ENCODE measurements around the gene CSRNP2. TPM values are rescaled to one million over a fixed set of nuclear protein-coding genes. Genes with fewer than 3 reads are reported as not detected.

CSRNP2 gene
- total RNA-seq, 1 donor from 2014 or later, result 11.5 TPM

GRCh38 chr12:51115533-51115932 is 32.1 kb upstream of the CSRNP2 start:
- Histone ChIP-seq H3K9ac (ENCODE audit: low read depth in 1 of 3, low read length in 3 of 3) (no peak overlapping the region), H3K4me3 (ENCODE audit: low read length in 3 of 3) (no peak overlapping the region), H3K27ac (ENCODE audit: low read depth, low read length) (no peak overlapping the region), H3K9me3 (ENCODE audit: control insufficient read depth in 3 of 3, low read length in 3 of 3) (no peaks in the 10 kb centered on the region), H3K4me1 (ENCODE audit: control insufficient read depth in 3 of 3, insufficient read depth in 3 of 3, low read length in 3 of 3) (no peaks in the 10 kb centered on the region), H3K27me3 (ENCODE audit: control insufficient read depth in 3 of 3, insufficient read depth in 3 of 3, low read length in 3 of 3) (no peaks in the 10 kb centered on the region), H3K36me3 (ENCODE audit: control insufficient read depth in 3 of 3, insufficient read depth in 3 of 3, low read length in 3 of 3) (peaks cover 4 to 28% (median 26%) of the 10 kb centered on the region in 3 donors)

GRCh38 chr12:51108136-51108535 is 24.7 kb upstream of the CSRNP2 start:
- Histone ChIP-seq H3K27ac (ENCODE audit: low read depth, low read length) (no peak overlapping the region), H3K9me3 (ENCODE audit: control insufficient read depth in 3 of 3, low read length in 3 of 3) (no peaks in the 10 kb centered on the region), H3K4me3 (ENCODE audit: low read length in 3 of 3) (no peak overlapping the region), H3K9ac (ENCODE audit: low read depth in 1 of 3, low read length in 3 of 3) (no peak overlapping the region), H3K4me1 (ENCODE audit: control insufficient read depth in 3 of 3, insufficient read depth in 3 of 3, low read length in 3 of 3) (no peaks in the 10 kb centered on the region), H3K36me3 (ENCODE audit: control insufficient read depth in 3 of 3, insufficient read depth in 3 of 3, low read length in 3 of 3) (peaks cover 14 to 49% (median 42%) of the 10 kb centered on the region in 3 donors), H3K27me3 (ENCODE audit: control insufficient read depth in 3 of 3, insufficient read depth in 3 of 3, low read length in 3 of 3) (no peaks in the 10 kb centered on the region)

- Histone ChIP-seq H3K4me3 (ENCODE audit: low read length in 3 of 3) (no peak overlapping the region), H3K27ac (ENCODE audit: low read depth, low read length) (no peak overlapping the region), H3K36me3 (ENCODE audit: control insufficient read depth in 3 of 3, insufficient read depth in 3 of 3, low read length in 3 of 3) (peaks cover 24 to 68% (median 63%) of the 10 kb centered on the region in 3 donors), H3K4me1 (ENCODE audit: control insufficient read depth in 3 of 3, insufficient read depth in 3 of 3, low read length in 3 of 3) (no peaks in the 10 kb centered on the region), H3K27me3 (ENCODE audit: control insufficient read depth in 3 of 3, insufficient read depth in 3 of 3, low read length in 3 of 3) (no peaks in the 10 kb centered on the region), H3K9ac (ENCODE audit: low read depth in 1 of 3, low read length in 3 of 3) (no peak overlapping the region), H3K9me3 (ENCODE audit: control insufficient read depth in 3 of 3, low read length in 3 of 3) (no peaks in the 10 kb centered on the region)
These were observed 20.6 kb upstream of the CSRNP2 start for GRCh38 chr12:51103977-51104376.

GRCh38 chr12:51098611-51099010 is 15.2 kb upstream of the CSRNP2 start:
- Histone ChIP-seq H3K4me3 (ENCODE audit: low read length in 3 of 3) (no peak overlapping the region), H3K9ac (ENCODE audit: low read depth in 1 of 3, low read length in 3 of 3) (no peak overlapping the region), H3K4me1 (ENCODE audit: control insufficient read depth in 3 of 3, insufficient read depth in 3 of 3, low read length in 3 of 3) (peaks cover 0 to 3% (median 0%) of the 10 kb centered on the region in 3 donors), H3K36me3 (ENCODE audit: control insufficient read depth in 3 of 3, insufficient read depth in 3 of 3, low read length in 3 of 3) (peaks cover 30 to 73% (median 71%) of the 10 kb centered on the region in 3 donors), H3K27ac (ENCODE audit: low read depth, low read length) (no peak overlapping the region), H3K27me3 (ENCODE audit: control insufficient read depth in 3 of 3, insufficient read depth in 3 of 3, low read length in 3 of 3) (no peaks in the 10 kb centered on the region), H3K9me3 (ENCODE audit: control insufficient read depth in 3 of 3, low read length in 3 of 3) (no peaks in the 10 kb centered on the region)

GRCh38 chr12:51090705-51091229 is 7.4 kb upstream of the CSRNP2 start:
- H3K27me3 ChIP-seq (ENCODE audit: control insufficient read depth in 3 of 3, insufficient read depth in 3 of 3, low read length in 3 of 3), result no peaks in the 10 kb centered on the region
- no peaks in the 10 kb centered on the region for H3K9me3 ChIP-seq (ENCODE audit: control insufficient read depth in 3 of 3, low read length in 3 of 3)
- no peak overlapping the region for H3K4me3 ChIP-seq (ENCODE audit: low read length in 3 of 3)
- H3K27ac ChIP-seq (ENCODE audit: low read depth, low read length), result no peak overlapping the region
- peaks cover 0 to 3% (median 0%) of the 10 kb centered on the region in 3 donors for H3K4me1 ChIP-seq (ENCODE audit: control insufficient read depth in 3 of 3, insufficient read depth in 3 of 3, low read length in 3 of 3)
- H3K36me3 ChIP-seq (ENCODE audit: control insufficient read depth in 3 of 3, insufficient read depth in 3 of 3, low read length in 3 of 3), result peaks cover 10 to 21% (median 18%) of the 10 kb centered on the region in 3 donors
- H3K9ac ChIP-seq (ENCODE audit: low read depth in 1 of 3, low read length in 3 of 3), result no peak overlapping the region

GRCh38 chr12:51087818-51088217 is 4.4 kb upstream of the CSRNP2 start:
- H3K4me3 ChIP-seq (ENCODE audit: low read length in 3 of 3), result no peak overlapping the region
- no peaks in the 10 kb centered on the region for H3K27me3 ChIP-seq (ENCODE audit: control insufficient read depth in 3 of 3, insufficient read depth in 3 of 3, low read length in 3 of 3)
- no peaks in the 10 kb centered on the region for H3K36me3 ChIP-seq (ENCODE audit: control insufficient read depth in 3 of 3, insufficient read depth in 3 of 3, low read length in 3 of 3)
- H3K4me1 ChIP-seq (ENCODE audit: control insufficient read depth in 3 of 3, insufficient read depth in 3 of 3, low read length in 3 of 3), result peaks cover 0 to 4% (median 1%) of the 10 kb centered on the region in 3 donors
- H3K9me3 ChIP-seq (ENCODE audit: control insufficient read depth in 3 of 3, low read length in 3 of 3), result no peaks in the 10 kb centered on the region
- H3K27ac ChIP-seq (ENCODE audit: low read depth, low read length), result no peak overlapping the region
- no peak overlapping the region for H3K9ac ChIP-seq (ENCODE audit: low read depth in 1 of 3, low read length in 3 of 3)

GRCh38 chr12:51086933-51087332 is 3.5 kb upstream of the CSRNP2 start:
- Histone ChIP-seq H3K4me3 (ENCODE audit: low read length in 3 of 3) (no peak overlapping the region), H3K27me3 (ENCODE audit: control insufficient read depth in 3 of 3, insufficient read depth in 3 of 3, low read length in 3 of 3) (no peaks in the 10 kb centered on the region), H3K9me3 (ENCODE audit: control insufficient read depth in 3 of 3, low read length in 3 of 3) (no peaks in the 10 kb centered on the region), H3K27ac (ENCODE audit: low read depth, low read length) (no peak overlapping the region), H3K9ac (ENCODE audit: low read depth in 1 of 3, low read length in 3 of 3) (no peak overlapping the region), H3K36me3 (ENCODE audit: control insufficient read depth in 3 of 3, insufficient read depth in 3 of 3, low read length in 3 of 3) (no peaks in the 10 kb centered on the region), H3K4me1 (ENCODE audit: control insufficient read depth in 3 of 3, insufficient read depth in 3 of 3, low read length in 3 of 3) (peaks cover 8 to 11% (median 10%) of the 10 kb centered on the region in 3 donors)

- Histone ChIP-seq H3K36me3 (ENCODE audit: control insufficient read depth in 3 of 3, insufficient read depth in 3 of 3, low read length in 3 of 3) (no peaks in the 10 kb centered on the region), H3K9ac (ENCODE audit: low read depth in 1 of 3, low read length in 3 of 3) (no peak overlapping the region), H3K9me3 (ENCODE audit: control insufficient read depth in 3 of 3, low read length in 3 of 3) (no peaks in the 10 kb centered on the region), H3K4me1 (ENCODE audit: control insufficient read depth in 3 of 3, insufficient read depth in 3 of 3, low read length in 3 of 3) (peaks cover 11 to 15% (median 12%) of the 10 kb centered on the region in 3 donors), H3K27me3 (ENCODE audit: control insufficient read depth in 3 of 3, insufficient read depth in 3 of 3, low read length in 3 of 3) (no peaks in the 10 kb centered on the region), H3K27ac (ENCODE audit: low read depth, low read length) (no peak overlapping the region), H3K4me3 (ENCODE audit: low read length in 3 of 3) (no peak overlapping the region)
These were observed 2.4 kb upstream of the CSRNP2 start for GRCh38 chr12:51085757-51086156.

GRCh38 chr12:51082561-51083125 is 753 bp downstream of the CSRNP2 start:
- Histone ChIP-seq H3K27ac (ENCODE audit: low read depth, low read length) (peak overlapping the region; percentile 87), H3K36me3 (ENCODE audit: control insufficient read depth in 3 of 3, insufficient read depth in 3 of 3, low read length in 3 of 3) (no peaks in the 10 kb centered on the region), H3K4me3 (ENCODE audit: low read length in 3 of 3) (peak overlapping the region; percentile 82 to 92 (median 89)), H3K27me3 (ENCODE audit: control insufficient read depth in 3 of 3, insufficient read depth in 3 of 3, low read length in 3 of 3) (no peaks in the 10 kb centered on the region), H3K9me3 (ENCODE audit: control insufficient read depth in 3 of 3, low read length in 3 of 3) (no peaks in the 10 kb centered on the region), H3K4me1 (ENCODE audit: control insufficient read depth in 3 of 3, insufficient read depth in 3 of 3, low read length in 3 of 3) (peaks cover 16 to 19% (median 19%) of the 10 kb centered on the region in 3 donors), H3K9ac (ENCODE audit: low read depth in 1 of 3, low read length in 3 of 3) (peak overlapping the region; percentile 79 to 89 (median 89))

- Histone ChIP-seq H3K27ac (ENCODE audit: low read depth, low read length) (no peak overlapping the region), H3K4me3 (ENCODE audit: low read length in 3 of 3) (no peak overlapping the region), H3K9me3 (ENCODE audit: control insufficient read depth in 3 of 3, low read length in 3 of 3) (no peaks in the 10 kb centered on the region), H3K36me3 (ENCODE audit: control insufficient read depth in 3 of 3, insufficient read depth in 3 of 3, low read length in 3 of 3) (no peaks in the 10 kb centered on the region), H3K27me3 (ENCODE audit: control insufficient read depth in 3 of 3, insufficient read depth in 3 of 3, low read length in 3 of 3) (no peaks in the 10 kb centered on the region), H3K4me1 (ENCODE audit: control insufficient read depth in 3 of 3, insufficient read depth in 3 of 3, low read length in 3 of 3) (peaks cover 19 to 24% (median 23%) of the 10 kb centered on the region in 3 donors), H3K9ac (ENCODE audit: low read depth in 1 of 3, low read length in 3 of 3) (no peak overlapping the region)
These were observed 2.0 kb downstream of the CSRNP2 start for GRCh38 chr12:51081421-51081820.
